Measurements from ENCODE around the gene CDCA3. TPM values are rescaled to one million over a fixed set of nuclear protein-coding genes. Genes with fewer than 3 reads are reported as not detected.
A peak's percentile ranks its signal among the peaks of the same experiment; 100 is the strongest.

Gene CDCA3
- total and polyA plus RNA-seq, 2 of the 13 experiments (the other 11 are each of a cell fraction or from before 2014, with no cell fraction given), result 32.7 to 56.5 TPM

GRCh38 chr12:6867413-6868210 is 16.5 kb upstream of the CDCA3 start, which contains the start of gene TPI1 (continued):
- TF ChIP-seq HNF4G (IDR thresholded peaks at IDR 0.05; ENCODE audit: borderline replicate concordance, low read depth, low read length) (peak; percentile 28), HNF4G (CRISPR knock-in tag; IDR thresholded peaks at IDR 0.05; ENCODE audit: borderline replicate concordance, low read depth) (no peak), ZNF598 (CRISPR knock-in tag; IDR thresholded peaks at IDR 0.05; ENCODE audit: borderline replicate concordance) (no peak), SSRP1 (CRISPR knock-in tag; IDR thresholded peaks at IDR 0.05) (no peak), ZBTB43 (CRISPR knock-in tag; conservative IDR thresholded peaks at IDR 0.05) (no peak), ZNF549 (CRISPR knock-in tag; IDR thresholded peaks at IDR 0.05) (no peak; the same call in 1 of the 2 replicates), ZNF557 (CRISPR knock-in tag; IDR thresholded peaks at IDR 0.05) (peak; percentile 81; the same call in 1 of the 2 replicates), DNMT3B (CRISPR knock-in tag; conservative IDR thresholded peaks at IDR 0.05) (no peak), CC2D1A (CRISPR knock-in tag; IDR thresholded peaks at IDR 0.05) (no peak), TFE3 (CRISPR knock-in tag; IDR thresholded peaks at IDR 0.05) (peak; percentile 55; the same call in 1 of the 2 replicates), HOXA9 (CRISPR knock-in tag; IDR thresholded peaks at IDR 0.05; ENCODE audit: borderline replicate concordance) (no peak), MYPOP (CRISPR knock-in tag; IDR thresholded peaks at IDR 0.05) (no peak), ETS1 (CRISPR knock-in tag; IDR thresholded peaks at IDR 0.05) (no peak), ZFAT (CRISPR knock-in tag; conservative IDR thresholded peaks at IDR 0.05) (no peak), ATF7-NPFF (CRISPR knock-in tag; IDR thresholded peaks at IDR 0.05; ENCODE audit: low read depth) (peak; percentile 75), BCLAF1 (IDR thresholded peaks at IDR 0.05) (no peak), IRX3 (CRISPR knock-in tag; IDR thresholded peaks at IDR 0.05; ENCODE audit: borderline replicate concordance, low read depth) (peak; percentile 85), SNAPC2 (CRISPR knock-in tag; IDR thresholded peaks at IDR 0.05) (no peak), ZNF160 (CRISPR knock-in tag; IDR thresholded peaks at IDR 0.05) (no peak), ZNF724P (CRISPR knock-in tag; IDR thresholded peaks at IDR 0.05; ENCODE audit: borderline replicate concordance) (peak; percentile 63)

Data from HepG2 (cell line).